ENCODE results near the gene SKI.

The SKI gene

GRCh38 chr1:2342384-2343022 is 114.4 kb downstream of the SKI start:
- H3K4me1 ChIP-seq (ENCODE audit: control insufficient read depth, insufficient read depth, low read length, poor library complexity, severe bottlenecking), result no peaks in the 10 kb centered on the region
- no peaks in the 10 kb centered on the region for H3K36me3 ChIP-seq (ENCODE audit: control insufficient read depth, insufficient read depth, low read length)
- no peak overlapping the region for H3K4me3 ChIP-seq (ENCODE audit: extremely low read depth, insufficient read depth, low read length, poor library complexity, severe bottlenecking)
- H3K9me3 ChIP-seq (ENCODE audit: control insufficient read depth, low read length), result no peaks in the 10 kb centered on the region
- WGBS, 2 experiments (ENCODE audit: insufficient coverage in 2 of 2), result 92 to 94% methylated on average over 16 to 20 of the region's 21 CpGs
- H3K27ac ChIP-seq (ENCODE audit: low read depth, low read length, severe bottlenecking), result no peak overlapping the region

DNA sequence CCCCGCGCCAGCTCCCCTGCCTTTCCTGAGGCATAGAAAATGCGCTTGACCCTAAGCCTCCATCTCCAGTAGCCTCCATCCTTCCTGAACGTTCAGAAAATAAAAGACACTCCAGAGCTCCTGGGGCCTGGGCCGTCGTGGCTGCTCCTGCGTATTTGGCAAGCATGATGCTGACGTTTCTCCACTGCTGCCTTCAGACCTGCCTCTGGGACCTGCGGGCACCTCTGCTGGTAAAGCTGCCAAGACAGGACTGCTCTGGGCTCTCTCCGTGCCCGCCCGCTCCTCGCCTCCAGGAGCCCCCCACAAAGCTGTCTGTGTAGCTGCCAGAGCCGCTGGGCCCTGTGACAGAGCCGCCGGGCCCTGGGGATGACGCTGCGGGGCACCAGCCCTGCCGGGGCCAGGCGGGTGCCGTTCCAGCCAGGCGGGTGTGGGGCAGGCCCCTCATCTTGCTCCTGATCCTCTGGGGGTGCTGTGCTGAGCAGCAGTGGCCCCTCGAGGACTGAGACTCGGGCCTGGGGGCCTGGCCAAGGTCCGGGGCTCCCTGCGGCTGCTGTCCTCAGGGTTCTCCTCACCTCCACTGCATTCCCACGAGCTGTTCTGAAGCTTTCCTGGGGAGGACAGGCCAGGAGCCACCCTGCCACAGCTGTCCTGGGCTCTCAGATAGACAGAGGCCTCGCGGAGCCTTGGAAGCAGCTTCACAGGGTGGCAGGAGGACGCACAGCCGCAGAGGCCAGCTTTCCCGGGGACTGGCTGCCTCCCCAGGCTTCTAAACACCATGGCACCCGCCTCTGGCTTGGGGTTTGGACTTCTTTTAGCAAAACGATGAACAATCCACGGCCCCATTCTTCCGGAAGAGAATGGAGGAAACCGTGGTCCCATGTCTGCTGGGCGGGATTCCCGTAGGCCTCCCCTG is 115.2 kb downstream of the SKI start:
- Histone ChIP-seq H3K27ac (ENCODE audit: low read depth, low read length, severe bottlenecking) (no peak overlapping the region), H3K4me1 (ENCODE audit: control insufficient read depth, insufficient read depth, low read length, poor library complexity, severe bottlenecking) (no peaks in the 10 kb centered on the region), H3K36me3 (ENCODE audit: control insufficient read depth, insufficient read depth, low read length) (no peaks in the 10 kb centered on the region), H3K9me3 (ENCODE audit: control insufficient read depth, low read length) (no peaks in the 10 kb centered on the region), H3K4me3 (ENCODE audit: extremely low read depth, insufficient read depth, low read length, poor library complexity, severe bottlenecking) (no peak overlapping the region)
- WGBS, 2 experiments (ENCODE audit: insufficient coverage in 2 of 2), result 91 to 92% methylated on average over 36 to 39 of the region's 39 CpGs

GRCh38 chr1:2344121-2344681 is 116.1 kb downstream of the SKI start:
- H3K36me3 ChIP-seq (ENCODE audit: control insufficient read depth, insufficient read depth, low read length), result no peaks in the 10 kb centered on the region
- H3K4me1 ChIP-seq (ENCODE audit: control insufficient read depth, insufficient read depth, low read length, poor library complexity, severe bottlenecking), result no peaks in the 10 kb centered on the region
- no peak overlapping the region for H3K27ac ChIP-seq (ENCODE audit: low read depth, low read length, severe bottlenecking)
- WGBS, 2 experiments (ENCODE audit: insufficient coverage in 2 of 2), result 95 to 97% methylated on average over 23 of the region's 24 CpGs
- no peak overlapping the region for H3K4me3 ChIP-seq (ENCODE audit: extremely low read depth, insufficient read depth, low read length, poor library complexity, severe bottlenecking)
- H3K9me3 ChIP-seq (ENCODE audit: control insufficient read depth, low read length), result no peaks in the 10 kb centered on the region

DNA sequence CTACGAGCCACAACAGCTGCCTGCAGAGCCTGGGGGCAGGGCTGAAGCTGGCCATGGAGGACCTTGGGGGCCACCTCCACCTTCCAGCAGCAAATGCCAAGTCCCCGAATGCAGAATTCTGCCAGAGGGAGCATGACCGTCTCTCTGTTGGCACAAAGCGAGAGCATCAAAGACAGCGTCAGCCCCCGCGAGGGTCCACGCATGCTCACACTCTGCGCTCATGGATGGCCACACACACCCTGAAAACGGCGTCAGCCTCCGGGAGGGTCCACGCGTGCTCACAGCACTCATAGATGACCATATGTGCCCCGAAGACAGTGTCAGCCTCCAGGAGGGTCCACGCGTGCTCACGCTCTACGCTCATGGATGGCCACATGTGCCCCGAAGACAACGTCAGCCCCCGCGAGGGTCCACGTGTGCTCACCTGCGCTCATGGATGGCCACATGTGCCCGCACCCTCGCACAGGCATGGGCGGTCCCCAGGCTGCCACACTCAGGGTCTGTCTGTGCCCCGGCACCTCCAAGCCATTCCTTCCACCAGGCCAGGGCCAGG is 116.7 kb downstream of the SKI start:
- 91 to 92% methylated on average over 29 of the region's 29 CpGs for WGBS, 2 experiments (ENCODE audit: insufficient coverage in 2 of 2)
- no peak overlapping the region for H3K27ac ChIP-seq (ENCODE audit: low read depth, low read length, severe bottlenecking)
- no peak overlapping the region for H3K4me3 ChIP-seq (ENCODE audit: extremely low read depth, insufficient read depth, low read length, poor library complexity, severe bottlenecking)
- H3K36me3 ChIP-seq (ENCODE audit: control insufficient read depth, insufficient read depth, low read length), result no peaks in the 10 kb centered on the region
- no peaks in the 10 kb centered on the region for H3K9me3 ChIP-seq (ENCODE audit: control insufficient read depth, low read length)
- H3K4me1 ChIP-seq (ENCODE audit: control insufficient read depth, insufficient read depth, low read length, poor library complexity, severe bottlenecking), result no peaks in the 10 kb centered on the region

GRCh38 chr1:2345297-2346075 is 117.4 kb downstream of the SKI start:
- no peaks in the 10 kb centered on the region for H3K36me3 ChIP-seq (ENCODE audit: control insufficient read depth, insufficient read depth, low read length)
- H3K27ac ChIP-seq (ENCODE audit: low read depth, low read length, severe bottlenecking), result no peak overlapping the region
- no peaks in the 10 kb centered on the region for H3K9me3 ChIP-seq (ENCODE audit: control insufficient read depth, low read length)
- H3K4me1 ChIP-seq (ENCODE audit: control insufficient read depth, insufficient read depth, low read length, poor library complexity, severe bottlenecking), result no peaks in the 10 kb centered on the region
- 94 to 95% methylated on average over 23 to 24 of the region's 24 CpGs for WGBS, 2 experiments (ENCODE audit: insufficient coverage in 2 of 2)
- H3K4me3 ChIP-seq (ENCODE audit: extremely low read depth, insufficient read depth, low read length, poor library complexity, severe bottlenecking), result no peak overlapping the region

GRCh38 chr1:2346691-2347408 is 118.7 kb downstream of the SKI start:
- no peaks in the 10 kb centered on the region for H3K9me3 ChIP-seq (ENCODE audit: control insufficient read depth, low read length)

GRCh38 chr1:2347409-2347785 is 119.3 kb downstream of the SKI start:
- no peaks in the 10 kb centered on the region for H3K36me3 ChIP-seq (ENCODE audit: control insufficient read depth, insufficient read depth, low read length)
- WGBS, 2 experiments (ENCODE audit: insufficient coverage in 2 of 2), result 92 to 96% methylated on average over 9 to 10 of the region's 13 CpGs
- H3K4me3 ChIP-seq (ENCODE audit: extremely low read depth, insufficient read depth, low read length, poor library complexity, severe bottlenecking), result no peak overlapping the region
- H3K4me1 ChIP-seq (ENCODE audit: control insufficient read depth, insufficient read depth, low read length, poor library complexity, severe bottlenecking), result no peaks in the 10 kb centered on the region
- H3K9me3 ChIP-seq (ENCODE audit: control insufficient read depth, low read length), result no peaks in the 10 kb centered on the region
- H3K27ac ChIP-seq (ENCODE audit: low read depth, low read length, severe bottlenecking), result no peak overlapping the region

More at GRCh38 chr1:2346691-2347408, 118.7 kb downstream of the SKI start:
- Histone ChIP-seq H3K4me1 (ENCODE audit: control insufficient read depth, insufficient read depth, low read length, poor library complexity, severe bottlenecking) (no peaks in the 10 kb centered on the region), H3K27ac (ENCODE audit: low read depth, low read length, severe bottlenecking) (no peak overlapping the region), H3K4me3 (ENCODE audit: extremely low read depth, insufficient read depth, low read length, poor library complexity, severe bottlenecking) (no peak overlapping the region), H3K36me3 (ENCODE audit: control insufficient read depth, insufficient read depth, low read length) (no peaks in the 10 kb centered on the region)
- WGBS, 2 experiments (ENCODE audit: insufficient coverage in 2 of 2), result 88 to 93% methylated on average over 14 to 15 of the region's 17 CpGs

DNA sequence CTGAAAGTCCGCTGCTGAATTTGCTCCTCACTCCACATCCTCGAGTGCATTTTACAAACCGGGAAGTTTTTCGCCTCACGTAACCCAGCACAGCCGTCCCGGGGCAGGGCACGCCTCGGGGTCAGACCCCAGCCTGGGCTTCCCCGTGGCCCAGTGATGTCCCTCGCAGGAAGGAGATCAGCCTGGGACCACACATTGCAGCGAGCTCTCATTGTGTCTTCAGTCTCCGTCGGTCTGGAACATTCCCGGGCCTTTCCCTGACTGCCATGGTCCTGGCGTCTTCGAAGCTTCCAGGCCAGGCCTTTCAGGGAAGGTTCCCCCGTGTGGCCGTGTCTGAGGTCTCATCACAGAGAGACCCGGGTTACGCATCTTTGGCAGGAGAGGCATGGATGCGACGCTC is 119.8 kb downstream of the SKI start:
- 86 to 95% methylated on average over 22 to 23 of the region's 23 CpGs for WGBS, 2 experiments (ENCODE audit: insufficient coverage in 2 of 2)
- no peaks in the 10 kb centered on the region for H3K4me1 ChIP-seq (ENCODE audit: control insufficient read depth, insufficient read depth, low read length, poor library complexity, severe bottlenecking)
- H3K9me3 ChIP-seq (ENCODE audit: control insufficient read depth, low read length), result no peaks in the 10 kb centered on the region
- H3K36me3 ChIP-seq (ENCODE audit: control insufficient read depth, insufficient read depth, low read length), result no peaks in the 10 kb centered on the region
- no peak overlapping the region for H3K27ac ChIP-seq (ENCODE audit: low read depth, low read length, severe bottlenecking)
- H3K4me3 ChIP-seq (ENCODE audit: extremely low read depth, insufficient read depth, low read length, poor library complexity, severe bottlenecking), result no peak overlapping the region

GRCh38 chr1:2348346-2349325 is 120.5 kb downstream of the SKI start:
- 95 to 96% methylated on average over 56 to 59 of the region's 59 CpGs for WGBS, 2 experiments (ENCODE audit: insufficient coverage in 2 of 2)
- H3K9me3 ChIP-seq (ENCODE audit: control insufficient read depth, low read length), result no peaks in the 10 kb centered on the region

More at GRCh38 chr1:2348346-2349325, 120.5 kb downstream of the SKI start:
- Histone ChIP-seq H3K27ac (ENCODE audit: low read depth, low read length, severe bottlenecking) (no peak overlapping the region), H3K4me1 (ENCODE audit: control insufficient read depth, insufficient read depth, low read length, poor library complexity, severe bottlenecking) (no peaks in the 10 kb centered on the region), H3K4me3 (ENCODE audit: extremely low read depth, insufficient read depth, low read length, poor library complexity, severe bottlenecking) (no peak overlapping the region), H3K36me3 (ENCODE audit: control insufficient read depth, insufficient read depth, low read length) (no peaks in the 10 kb centered on the region)

Data from mesodermal cell (in vitro differentiated cells).